ENCODE data around the gene POLE.

- TF ChIP-seq EZH2 (IDR thresholded peaks at IDR 0.05; ENCODE audit: insufficient read depth, poor library complexity, severe bottlenecking) (no peak), EZH2phosphoT487 (IDR thresholded peaks at IDR 0.05; ENCODE audit: insufficient read depth, low read depth) (no peak)
Measured at GRCh38 chr12:132703641-132704040, 16.5 kb upstream of the POLE start.
